ENCODE measurements around the gene PNPLA7. TPM values are rescaled to one million over a fixed set of nuclear protein-coding genes. Genes with fewer than 3 reads are reported as not detected.

Gene PNPLA7
- total and polyA plus RNA-seq, 7 donors, result 1.8 to 12.2 (median 8.2) TPM

DNA sequence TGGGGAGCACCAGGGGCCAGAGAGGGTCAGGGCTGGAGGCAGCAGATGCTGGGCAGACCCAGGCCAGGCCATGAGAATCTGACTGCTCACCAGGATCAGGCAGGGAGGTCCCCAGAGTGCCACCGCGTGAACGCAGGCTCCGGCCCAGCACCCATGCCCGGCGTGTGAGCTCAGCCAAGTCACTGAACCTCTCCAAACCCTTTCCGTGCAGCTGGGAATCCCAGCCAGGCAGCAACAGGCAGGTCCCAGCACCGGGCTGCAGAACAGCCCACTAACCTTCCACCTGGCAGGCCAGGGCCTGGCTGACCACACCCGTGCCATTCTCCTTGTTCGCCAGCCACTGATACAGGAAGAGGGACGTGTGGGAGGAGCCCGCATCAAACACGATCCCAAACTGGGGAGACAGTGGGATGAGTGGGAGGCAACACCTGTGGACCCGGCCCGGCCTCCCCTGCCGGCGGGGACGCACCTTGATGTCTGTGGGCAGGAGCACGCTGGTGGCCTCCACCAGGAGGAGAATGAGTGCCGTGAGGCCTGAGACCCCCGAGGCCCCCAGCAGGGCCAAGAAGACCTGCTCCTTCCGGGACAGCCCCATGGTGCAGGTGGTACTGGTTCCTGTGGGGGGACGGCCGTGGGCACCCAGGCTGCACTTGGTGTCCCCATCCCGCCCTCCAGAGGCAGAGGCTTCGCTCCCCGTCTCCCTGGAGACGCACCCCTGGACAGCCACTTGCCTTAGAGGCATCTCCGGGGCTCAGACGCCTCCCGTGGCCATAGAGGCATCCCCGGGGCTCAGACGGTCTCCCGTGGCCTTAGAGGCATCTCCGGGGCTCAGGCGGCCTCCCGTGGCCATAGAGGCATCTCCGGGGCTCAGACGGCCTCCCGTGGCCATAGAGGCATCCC lies 112.3 kb downstream of the PNPLA7 start:
- H3K36me3 ChIP-seq, result no peaks in the 10 kb centered on the region
- peaks cover 0 to 20% (median 19%) of the 10 kb centered on the region in 4 donors for H3K4me1 ChIP-seq
- peaks cover 10 to 46% (median 22%) of the 10 kb centered on the region in 3 donors for H3K27me3 ChIP-seq
- peaks cover 0 to 3% (median 0%) of the 10 kb centered on the region in 4 donors for H3K9me3 ChIP-seq
- no peak overlapping the region for H3K4me3 ChIP-seq
- H3K27ac ChIP-seq, result no peak overlapping the region
- 23 to 81% methylated on average over 40 of the region's 40 CpGs for WGBS, 2 donors
- DNase-seq, result no peak
- intact Hi-C loops (cut with DNase I), result no loop called here
- TF ChIP-seq POLR2AphosphoS5 (IDR thresholded peaks at IDR 0.05), result no peak
- no peak for TF ChIP-seq POLR2A (IDR thresholded peaks at IDR 0.05)
- TF ChIP-seq, protein P1, sequence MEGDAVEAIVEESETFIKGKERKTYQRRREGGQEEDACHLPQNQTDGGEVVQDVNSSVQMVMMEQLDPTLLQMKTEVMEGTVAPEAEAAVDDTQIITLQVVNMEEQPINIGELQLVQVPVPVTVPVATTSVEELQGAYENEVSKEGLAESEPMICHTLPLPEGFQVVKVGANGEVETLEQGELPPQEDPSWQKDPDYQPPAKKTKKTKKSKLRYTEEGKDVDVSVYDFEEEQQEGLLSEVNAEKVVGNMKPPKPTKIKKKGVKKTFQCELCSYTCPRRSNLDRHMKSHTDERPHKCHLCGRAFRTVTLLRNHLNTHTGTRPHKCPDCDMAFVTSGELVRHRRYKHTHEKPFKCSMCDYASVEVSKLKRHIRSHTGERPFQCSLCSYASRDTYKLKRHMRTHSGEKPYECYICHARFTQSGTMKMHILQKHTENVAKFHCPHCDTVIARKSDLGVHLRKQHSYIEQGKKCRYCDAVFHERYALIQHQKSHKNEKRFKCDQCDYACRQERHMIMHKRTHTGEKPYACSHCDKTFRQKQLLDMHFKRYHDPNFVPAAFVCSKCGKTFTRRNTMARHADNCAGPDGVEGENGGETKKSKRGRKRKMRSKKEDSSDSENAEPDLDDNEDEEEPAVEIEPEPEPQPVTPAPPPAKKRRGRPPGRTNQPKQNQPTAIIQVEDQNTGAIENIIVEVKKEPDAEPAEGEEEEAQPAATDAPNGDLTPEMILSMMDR (IDR thresholded peaks at IDR 0.05), result no peak

GRCh38 chr9:137436761-137437600 lies 113.2 kb downstream of the PNPLA7 start:
- Histone ChIP-seq H3K27ac (no peak overlapping the region), H3K36me3 (no peaks in the 10 kb centered on the region), H3K27me3 (peaks cover 9 to 36% (median 20%) of the 10 kb centered on the region in 3 donors), H3K4me1 (peaks cover 0 to 20% (median 19%) of the 10 kb centered on the region in 4 donors), H3K9me3 (no peaks in the 10 kb centered on the region), H3K4me3 (no peak overlapping the region)
- WGBS, 2 donors, result 24 to 75% methylated on average over 24 of the region's 24 CpGs
- intact Hi-C loops (cut with DNase I), result no loop called here
- DNase-seq, result no peak
- TF ChIP-seq POLR2A (IDR thresholded peaks at IDR 0.05) (no peak), EP300 (IDR thresholded peaks at IDR 0.05) (no peak), POLR2AphosphoS5 (IDR thresholded peaks at IDR 0.05) (no peak)
- TF ChIP-seq, protein P1 (IDR thresholded peaks at IDR 0.05), result no peak

DNA sequence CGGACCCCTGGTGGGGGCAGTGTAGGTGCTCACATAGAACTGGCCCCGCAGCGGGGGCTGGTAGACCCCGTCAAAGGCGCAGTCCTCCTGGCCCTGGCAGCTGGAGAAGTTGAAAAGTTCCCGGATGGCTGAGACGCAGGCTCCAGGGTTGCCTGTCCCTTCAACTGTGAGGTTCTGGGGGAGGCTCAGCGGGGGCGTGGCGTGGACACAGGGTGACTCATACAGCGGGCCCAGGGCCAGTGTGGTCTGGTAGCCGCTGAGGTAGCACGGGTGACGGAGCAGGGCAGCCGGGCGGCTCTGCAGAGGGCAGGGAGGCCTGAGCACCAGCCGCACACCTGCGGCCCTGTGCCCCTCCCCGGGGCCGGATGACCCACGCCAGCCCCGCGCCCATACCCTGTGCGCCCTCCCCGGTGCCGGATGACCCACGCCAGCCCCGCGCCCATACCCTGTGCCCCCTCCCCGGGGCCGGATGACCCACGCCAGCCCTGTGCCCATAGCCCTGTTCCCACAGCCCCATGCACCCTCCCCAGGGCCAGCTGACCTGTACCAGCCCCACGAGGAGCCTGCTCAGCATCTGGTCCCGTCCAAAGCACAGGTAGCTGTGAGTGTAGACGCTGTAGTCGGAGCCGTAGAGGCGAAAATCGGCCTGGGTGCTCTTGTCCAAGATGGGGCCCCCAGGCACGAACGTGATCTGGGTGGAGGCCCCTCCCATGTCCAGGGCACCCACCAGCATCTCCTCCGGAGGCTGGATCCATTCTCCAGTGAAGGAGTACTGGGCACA lies 114.0 kb downstream of the PNPLA7 start:
- Histone ChIP-seq H3K9me3 (no peaks in the 10 kb centered on the region), H3K27me3 (peaks cover under 1 to 31% (median 11%) of the 10 kb centered on the region in 3 donors), H3K4me3 (no peak overlapping the region), H3K27ac (peak overlapping the region in 1 of 4 donors; percentile 26), H3K4me1 (peaks cover 0 to 12% (median 11%) of the 10 kb centered on the region in 4 donors), H3K36me3 (no peaks in the 10 kb centered on the region)
- TF ChIP-seq, protein P1 (IDR thresholded peaks at IDR 0.05), result no peak
- TF ChIP-seq EP300 (IDR thresholded peaks at IDR 0.05), result no peak
- TF ChIP-seq POLR2A (IDR thresholded peaks at IDR 0.05), result peak in 1 of 2 donors; percentile 10
- peak in 1 of 4 donors; percentile 28 for TF ChIP-seq POLR2AphosphoS5 (IDR thresholded peaks at IDR 0.05)
- WGBS, 2 donors, result 16 to 65% methylated on average over 42 of the region's 42 CpGs
- peak; percentile 88 for DNase-seq
- intact Hi-C loops (cut with DNase I), result no loop called here

- H3K27ac ChIP-seq, result peak overlapping the region in 1 of 4 donors; percentile 26
- no peaks in the 10 kb centered on the region for H3K9me3 ChIP-seq
- no peak for TF ChIP-seq POLR2A (IDR thresholded peaks at IDR 0.05)
- no peak for TF ChIP-seq EP300 (IDR thresholded peaks at IDR 0.05)
- TF ChIP-seq, protein P1 (IDR thresholded peaks at IDR 0.05), result no peak
- TF ChIP-seq POLR2AphosphoS5 (IDR thresholded peaks at IDR 0.05), result no peak
- intact Hi-C loops (cut with DNase I), result no loop called here
- H3K4me1 ChIP-seq, result peaks cover 0 to 11% (median 10%) of the 10 kb centered on the region in 4 donors
- no peak overlapping the region for H3K4me3 ChIP-seq
- DNase-seq, result no peak
- peaks cover 0 to 37% (median 12%) of the 10 kb centered on the region in 3 donors for H3K27me3 ChIP-seq
- H3K36me3 ChIP-seq, result no peaks in the 10 kb centered on the region
- 56 to 81% methylated on average over 20 of the region's 20 CpGs for WGBS, 2 donors
These were observed 114.8 kb downstream of the PNPLA7 start for GRCh38 chr9:137435381-137435891.
